Suppressor macrophage treated with lipopolysaccharide for 4 hours (primary cell): ENCODE measurements around the gene CREB3.

Experiments
- DNase-seq: peaks from one replicate; pipeline ENCODE4 v3.0.0-alpha.2; 2020

Gene CREB3

DNA sequence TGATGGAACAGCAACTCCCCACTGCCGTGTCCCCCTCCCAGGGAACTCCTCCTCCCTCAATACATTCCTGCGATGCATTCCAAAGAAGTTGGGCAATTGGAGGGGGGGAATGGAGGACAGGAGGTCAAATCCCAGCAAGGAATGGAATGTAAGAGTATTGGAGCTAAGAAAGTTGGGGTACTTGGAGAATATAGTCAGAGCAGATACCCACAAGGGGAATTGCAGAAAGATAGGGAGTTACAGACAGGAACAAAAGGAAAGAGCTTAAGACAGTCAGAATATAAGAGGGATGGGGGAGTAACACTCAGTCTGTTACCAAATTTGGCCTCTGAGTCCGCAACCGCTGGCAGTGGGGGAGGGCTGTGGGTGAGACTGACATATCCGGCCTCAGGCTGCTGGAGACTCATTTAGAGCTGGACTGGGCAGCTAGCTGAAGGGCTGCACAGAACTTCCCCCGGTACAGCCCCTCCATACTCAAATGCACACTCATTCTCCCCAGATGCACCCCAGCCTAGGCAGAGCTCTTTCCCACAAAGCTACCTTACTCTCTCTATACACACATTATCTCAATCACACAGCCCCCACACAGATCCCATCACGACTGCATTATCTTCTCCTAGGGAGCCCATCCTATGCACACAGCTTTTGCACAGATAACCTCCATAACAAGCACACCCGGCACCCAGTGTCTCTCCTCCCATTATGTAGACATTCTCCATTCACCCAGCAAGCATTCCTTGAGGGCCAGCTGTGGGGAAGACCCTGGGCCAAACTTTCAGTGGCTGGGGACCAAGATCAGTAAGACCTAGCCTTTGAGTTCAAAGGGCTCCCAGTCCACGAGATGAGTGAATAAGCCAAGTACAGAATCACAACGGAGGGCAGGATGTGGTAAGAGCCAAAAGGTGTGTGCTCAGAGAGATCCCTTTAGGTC lies 4.2 kb upstream of the CREB3 start:
- DNase-seq, result peak; percentile 81

DNA sequence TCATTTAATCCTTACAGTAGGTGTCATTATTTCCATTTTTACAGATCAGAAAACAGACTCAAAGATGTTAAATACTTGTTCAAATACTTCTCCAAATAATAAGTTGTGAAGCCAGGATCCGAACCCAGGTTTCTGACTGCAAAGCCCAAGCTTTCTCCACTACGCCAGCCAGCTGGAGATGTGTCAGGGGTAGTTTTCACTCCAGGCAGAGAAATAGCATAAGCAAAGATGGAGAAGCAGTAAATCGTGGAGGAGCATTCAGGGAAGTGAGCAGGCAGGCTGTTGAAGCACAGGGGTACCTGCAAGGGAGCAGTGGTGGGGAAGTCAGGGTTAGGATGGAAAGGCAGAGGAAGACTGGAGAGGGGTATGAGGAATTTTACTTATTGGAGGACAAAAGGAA lies 3.4 kb upstream of the CREB3 start:
- DNase-seq, result no peak

DNA sequence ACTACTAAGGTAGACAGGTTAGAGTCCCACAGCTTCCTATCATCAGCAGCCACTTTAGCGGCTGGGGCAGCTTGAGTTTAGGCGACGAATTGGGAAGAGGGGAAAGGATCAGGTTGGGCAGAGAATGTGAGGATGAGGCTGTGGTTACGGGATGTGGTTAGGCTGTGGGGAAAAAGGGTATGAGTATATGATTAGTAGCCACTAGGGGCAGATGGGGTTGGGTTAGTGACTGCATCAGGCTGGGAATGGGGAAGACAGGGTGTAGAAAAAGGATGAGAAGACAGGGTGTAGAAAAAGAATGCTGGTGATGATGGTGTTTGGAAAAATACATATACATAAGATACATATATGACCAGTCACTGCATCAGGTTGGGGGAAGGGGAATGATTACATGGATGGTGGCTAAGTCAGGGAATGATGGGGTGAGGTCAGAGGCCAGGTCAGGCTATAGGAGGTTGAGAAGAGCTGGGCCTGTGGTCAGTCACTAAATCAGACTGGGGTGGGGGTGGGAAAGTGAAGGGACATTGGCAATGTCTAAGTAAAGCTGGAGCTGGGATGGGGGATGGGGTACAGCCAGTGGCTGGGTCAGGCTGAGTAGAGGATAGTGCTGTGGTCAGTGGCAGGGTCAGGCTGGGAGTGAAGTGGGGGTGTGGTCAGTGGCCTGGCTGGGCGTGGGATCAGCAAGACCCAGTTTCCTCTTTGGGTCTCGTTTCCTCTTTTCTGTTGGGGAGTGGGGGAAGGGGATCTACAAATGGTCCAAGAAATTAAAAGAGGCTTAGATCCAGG lies 2.6 kb upstream of the CREB3 start:
- DNase-seq, result peak; percentile 86

DNA sequence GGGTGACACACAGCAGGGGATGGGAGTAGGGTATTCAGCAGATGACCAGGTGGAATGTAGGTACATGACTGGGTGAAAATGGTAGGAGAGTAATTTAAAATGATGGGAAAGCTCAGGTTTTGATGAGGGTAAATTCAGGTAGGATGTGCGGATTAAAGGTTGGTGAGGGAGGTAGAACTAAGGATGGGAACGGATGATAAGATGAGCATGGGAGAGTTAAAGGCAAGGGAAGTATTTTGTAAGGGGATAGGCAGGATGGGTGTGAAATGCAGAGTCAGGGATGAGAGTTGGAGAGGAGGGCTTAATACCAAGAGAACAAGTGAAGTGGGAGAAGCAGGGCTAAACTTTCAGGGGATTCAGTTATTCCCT lies 2.0 kb upstream of the CREB3 start:
- no peak for DNase-seq

DNA sequence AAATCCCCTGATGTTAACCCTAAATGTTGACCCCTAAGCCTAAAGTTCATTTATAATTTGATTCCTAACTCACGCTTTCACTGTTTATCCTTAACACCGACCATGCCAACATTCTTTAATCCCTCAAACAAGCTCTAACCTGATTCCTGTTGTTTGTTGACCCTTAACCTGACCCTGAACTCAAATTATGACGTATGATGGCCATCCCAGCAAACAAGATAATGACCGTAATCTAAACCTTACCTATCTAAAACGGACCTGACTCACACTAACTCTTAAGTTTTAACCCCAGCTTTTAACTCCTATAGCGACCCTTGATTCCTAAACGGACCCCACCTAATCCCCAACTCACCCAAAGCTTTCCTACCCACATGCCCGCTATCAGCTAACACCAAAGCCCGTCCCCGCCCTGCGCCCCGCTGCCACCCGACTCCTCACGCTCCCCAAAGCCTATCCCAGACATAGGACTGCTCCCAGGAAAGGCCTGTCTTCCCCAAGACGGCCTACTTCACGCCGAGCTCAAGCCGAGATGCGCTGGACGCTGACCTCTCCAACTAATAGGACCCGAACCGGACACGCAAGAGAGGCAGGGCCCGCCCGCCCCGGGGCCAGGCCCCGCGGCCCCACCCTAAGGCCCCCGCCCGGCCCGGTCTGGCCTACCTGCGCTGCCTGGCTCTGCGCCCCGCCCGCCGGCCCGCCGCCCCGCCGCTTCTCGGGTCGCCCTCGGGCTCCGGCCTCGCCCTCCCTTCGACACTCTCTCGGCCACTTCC lies 866 bp upstream of the CREB3 start:
- no peak for DNase-seq

DNA sequence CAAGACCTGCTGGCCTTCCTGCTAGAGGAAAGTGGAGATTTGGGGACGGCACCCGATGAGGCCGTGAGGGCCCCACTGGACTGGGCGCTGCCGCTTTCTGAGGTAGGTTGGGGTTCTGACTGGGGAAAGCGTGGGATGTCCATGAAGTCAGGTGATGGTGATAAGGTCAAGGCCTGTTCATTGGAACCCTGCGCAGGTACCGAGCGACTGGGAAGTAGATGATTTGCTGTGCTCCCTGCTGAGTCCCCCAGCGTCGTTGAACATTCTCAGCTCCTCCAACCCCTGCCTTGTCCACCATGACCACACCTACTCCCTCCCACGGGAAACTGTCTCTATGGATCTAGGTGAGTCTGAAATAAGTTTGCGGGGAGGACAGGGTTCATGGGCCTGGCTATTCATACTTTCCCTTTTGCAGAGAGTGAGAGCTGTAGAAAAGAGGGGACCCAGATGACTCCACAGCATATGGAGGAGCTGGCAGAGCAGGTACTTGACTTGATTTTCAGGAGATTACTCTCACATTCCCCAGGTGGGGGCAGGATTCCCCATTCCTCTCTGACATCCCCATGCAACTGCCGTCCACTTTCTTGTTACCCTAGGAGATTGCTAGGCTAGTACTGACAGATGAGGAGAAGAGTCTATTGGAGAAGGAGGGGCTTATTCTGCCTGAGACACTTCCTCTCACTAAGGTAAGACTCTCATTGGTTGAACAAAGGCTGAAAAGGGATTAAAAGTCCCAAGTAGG lies 505 bp downstream of the CREB3 start:
- peak; percentile 47 for DNase-seq

DNA sequence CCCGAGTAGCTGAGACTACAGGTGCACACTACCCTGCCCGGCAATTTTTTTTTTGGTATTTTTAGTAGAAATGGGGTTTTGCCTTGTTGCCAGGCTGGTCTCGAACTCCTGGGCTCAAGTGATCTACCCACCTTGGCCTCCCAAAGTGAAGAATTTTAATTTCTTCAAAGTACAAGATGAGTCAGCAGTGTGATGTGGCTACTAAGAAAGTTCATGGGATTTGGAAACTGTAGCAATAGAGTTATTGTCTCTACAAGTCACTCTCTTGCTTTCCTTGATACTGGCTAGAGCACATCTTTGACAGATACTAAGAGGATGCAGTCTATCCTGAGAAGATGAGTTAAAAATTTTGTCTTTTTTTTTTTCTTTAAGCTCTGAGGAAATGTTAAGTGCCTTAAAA lies 1.6 kb downstream of the CREB3 start:
- no peak for DNase-seq

DNA sequence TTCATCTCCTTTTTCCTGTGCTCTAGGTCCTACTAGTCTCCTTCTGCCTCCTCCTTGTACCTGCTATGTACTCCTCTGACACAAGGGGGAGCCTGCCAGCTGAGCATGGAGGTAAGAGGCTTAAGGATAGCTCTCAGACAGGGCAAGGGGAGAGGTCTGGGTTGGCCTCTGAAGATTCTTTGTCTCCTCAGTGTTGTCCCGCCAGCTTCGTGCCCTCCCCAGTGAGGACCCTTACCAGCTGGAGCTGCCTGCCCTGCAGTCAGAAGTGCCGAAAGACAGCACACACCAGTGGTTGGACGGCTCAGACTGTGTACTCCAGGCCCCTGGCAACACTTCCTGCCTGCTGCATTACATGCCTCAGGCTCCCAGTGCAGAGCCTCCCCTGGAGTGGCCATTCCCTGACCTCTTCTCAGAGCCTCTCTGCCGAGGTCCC lies 3.8 kb downstream of the CREB3 start:
- DNase-seq, result peak; percentile 74

DNA sequence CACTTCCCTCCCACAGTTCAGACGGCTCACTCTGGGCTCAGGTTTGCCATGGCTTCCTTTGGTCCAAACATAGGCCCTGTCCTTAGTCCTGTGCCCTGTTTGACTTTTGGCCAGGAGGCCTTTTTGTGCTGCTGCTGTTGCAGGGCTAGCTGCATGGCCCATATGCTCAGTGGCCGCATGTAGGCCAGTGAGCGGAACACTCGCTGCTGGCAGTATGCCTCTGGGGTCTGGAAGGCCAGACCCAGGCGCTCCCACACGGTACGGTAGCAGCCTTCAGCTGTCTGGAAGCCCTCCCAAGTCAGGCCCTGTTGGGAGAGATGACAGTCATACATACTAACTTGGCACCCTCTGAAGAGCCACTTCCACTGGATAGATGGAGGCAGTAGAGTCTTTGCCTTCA lies 4.7 kb downstream of the CREB3 start:
- DNase-seq, result no peak

DNA sequence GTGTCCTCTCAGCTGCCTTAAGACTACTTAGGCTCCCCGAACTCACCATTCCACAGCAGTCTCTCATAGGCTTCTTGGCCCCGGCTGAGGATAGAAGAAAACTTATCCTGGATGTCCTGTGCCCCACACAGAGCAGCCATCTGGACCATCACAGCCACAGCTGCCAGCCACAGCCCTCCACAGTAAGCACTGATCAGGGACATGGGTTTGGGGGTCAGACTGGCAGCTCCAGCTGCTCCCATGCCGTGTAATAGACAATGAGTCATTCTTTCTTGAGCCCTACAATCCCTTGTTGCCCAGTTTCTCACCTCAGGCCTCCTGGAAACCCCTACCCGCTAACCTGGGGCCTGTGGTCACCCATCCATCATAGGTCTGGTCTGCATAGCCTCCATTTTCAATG lies 5.7 kb downstream of the CREB3 start:
- DNase-seq, result no peak

DNA sequence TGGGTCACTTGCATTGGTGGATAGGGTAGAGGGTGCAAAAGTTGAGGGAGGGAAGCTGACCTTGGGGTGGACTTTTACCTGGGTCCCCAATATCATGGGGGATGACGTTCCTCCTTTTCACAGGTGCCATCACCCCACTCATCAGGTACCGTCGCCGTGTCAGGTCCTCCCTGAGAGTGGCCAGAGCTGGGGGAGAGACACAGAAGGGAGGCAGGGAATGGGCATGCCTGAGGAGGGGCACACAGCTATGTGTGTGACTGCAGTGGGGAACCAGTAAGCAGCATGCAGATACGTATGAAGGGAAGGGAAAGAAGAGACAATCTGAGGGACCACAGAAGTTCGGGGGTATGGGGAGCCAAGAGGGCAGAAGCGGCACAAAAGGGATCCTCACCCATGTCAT lies 6.5 kb downstream of the CREB3 start:
- no peak for DNase-seq

DNA sequence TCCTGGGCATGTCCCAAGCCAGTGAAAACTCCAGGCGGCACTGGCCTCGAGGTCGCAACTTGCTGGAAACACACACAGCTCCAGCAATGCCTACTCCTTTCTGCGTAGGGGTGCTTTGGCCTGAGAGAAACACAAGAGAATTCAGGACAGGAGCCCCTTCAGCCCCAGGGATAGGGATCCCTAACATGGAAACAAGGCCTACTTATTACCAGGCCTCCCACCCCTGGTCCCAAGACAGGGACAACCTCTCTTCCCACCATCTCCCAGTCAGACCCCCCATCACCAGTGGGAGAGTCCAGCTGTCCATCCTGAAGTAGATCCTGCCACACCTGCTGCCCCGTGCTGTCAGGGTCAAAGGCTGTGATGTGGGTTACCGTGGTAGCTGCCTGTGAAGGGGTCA lies 7.8 kb downstream of the CREB3 start:
- DNase-seq, result no peak

DNA sequence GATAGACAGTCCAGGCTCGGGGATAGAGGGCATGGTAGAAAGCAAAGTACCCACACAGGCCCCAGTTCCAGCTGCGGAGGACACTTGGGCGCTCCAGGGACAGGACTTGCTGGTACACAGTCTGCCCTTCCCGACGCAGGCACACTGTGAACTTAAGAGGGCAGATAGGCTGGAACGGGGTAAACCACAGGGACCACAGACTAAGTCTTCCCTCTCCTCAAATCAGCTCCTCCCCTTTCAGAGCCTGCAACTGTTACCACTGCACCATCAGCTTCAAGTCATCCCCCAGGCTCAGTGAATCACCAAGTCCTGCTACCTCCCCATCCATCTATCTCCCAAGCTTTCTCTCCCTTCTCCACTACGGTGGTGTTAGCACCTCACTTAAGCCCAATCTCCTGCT lies 9.3 kb downstream of the CREB3 start:
- DNase-seq, result no peak

DNA sequence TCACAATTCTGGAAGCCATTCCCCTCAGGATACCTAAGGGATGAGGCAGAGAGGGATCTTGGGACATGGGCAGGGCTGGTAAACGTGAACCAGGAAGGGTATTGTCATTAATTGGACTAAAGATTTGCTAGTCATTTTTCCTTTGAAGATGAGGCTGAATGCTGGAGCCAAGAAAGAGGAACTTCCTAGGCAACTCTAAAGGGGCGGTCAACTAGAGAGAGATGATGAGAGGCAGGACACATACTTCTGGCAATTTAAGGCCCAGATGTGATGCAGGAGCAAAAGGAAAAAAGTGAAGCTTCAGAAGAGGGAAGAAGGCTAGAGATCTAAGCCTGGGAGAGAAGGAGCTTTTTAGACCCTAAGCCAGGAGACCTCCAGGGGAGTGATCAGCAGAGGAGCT lies 11.0 kb downstream of the CREB3 start:
- no peak for DNase-seq

DNA sequence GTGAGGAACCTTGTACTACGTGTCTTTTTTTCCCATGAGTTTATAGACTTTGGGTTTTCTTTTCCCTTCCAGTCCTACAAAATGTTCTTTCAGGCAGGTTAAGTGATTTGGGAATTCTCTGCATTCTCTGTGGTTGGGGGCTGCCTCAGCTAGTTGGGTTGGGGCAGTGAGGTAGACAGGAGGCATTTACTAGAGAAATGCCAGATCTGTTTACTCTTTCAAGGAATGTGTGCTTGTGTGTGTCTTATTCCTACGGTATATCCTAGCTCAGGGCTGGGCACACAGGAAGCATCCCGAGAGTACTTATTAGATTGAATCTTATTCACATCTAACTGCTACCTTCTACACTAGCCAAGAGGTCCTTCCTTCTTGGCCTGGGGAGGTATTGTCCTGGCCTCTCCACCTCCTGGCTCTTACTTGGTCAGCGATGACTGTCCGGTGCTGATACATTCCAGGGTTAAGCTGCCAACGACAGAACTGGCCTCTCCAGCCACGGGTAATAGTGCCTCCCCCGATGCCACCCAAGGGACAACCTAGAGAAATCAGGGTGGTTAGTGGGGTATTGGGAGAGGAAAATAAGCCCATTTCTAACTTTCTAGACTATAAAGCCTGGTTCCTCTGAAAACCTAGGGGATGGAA lies 11.5 kb downstream of the CREB3 start:
- DNase-seq, result no peak

DNA sequence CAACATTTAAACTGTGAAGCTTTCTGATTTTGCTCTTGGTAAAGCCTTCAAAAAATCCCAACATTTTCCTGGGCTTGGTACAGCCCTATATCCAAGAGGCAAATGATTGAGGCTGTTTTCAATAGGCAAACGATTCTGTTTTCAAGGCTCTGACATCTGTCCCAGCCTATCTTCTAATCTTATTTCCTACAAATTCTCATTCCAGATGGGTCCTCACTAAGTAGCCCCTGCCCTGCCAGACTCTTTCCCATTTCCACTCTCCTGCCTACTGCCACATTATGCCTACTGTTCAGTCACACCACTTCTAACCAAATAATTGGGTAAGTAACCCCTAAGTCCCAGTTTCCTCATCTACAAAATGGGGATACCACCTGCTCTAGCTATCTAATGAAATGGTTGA lies 13.1 kb downstream of the CREB3 start:
- no peak for DNase-seq

DNA sequence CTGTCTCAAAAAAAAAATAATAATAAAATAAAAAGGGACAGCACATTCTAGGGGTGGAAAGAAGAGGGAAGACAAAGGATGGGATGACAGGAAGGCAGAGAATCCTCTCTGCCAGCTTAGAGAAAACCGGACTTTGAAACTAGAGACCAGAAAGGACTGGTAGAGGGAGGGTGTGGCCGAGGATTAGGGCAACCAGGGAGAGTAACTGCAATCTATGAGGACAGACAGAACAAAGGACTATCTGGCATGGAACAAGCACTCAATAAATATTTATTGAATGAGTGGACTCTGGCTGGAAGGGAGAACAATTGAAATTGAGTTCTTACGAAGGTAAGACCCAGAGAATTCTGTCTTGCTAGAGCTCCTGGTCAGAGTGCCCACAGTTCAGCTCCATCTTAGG lies 14.1 kb downstream of the CREB3 start:
- DNase-seq, result no peak

DNA sequence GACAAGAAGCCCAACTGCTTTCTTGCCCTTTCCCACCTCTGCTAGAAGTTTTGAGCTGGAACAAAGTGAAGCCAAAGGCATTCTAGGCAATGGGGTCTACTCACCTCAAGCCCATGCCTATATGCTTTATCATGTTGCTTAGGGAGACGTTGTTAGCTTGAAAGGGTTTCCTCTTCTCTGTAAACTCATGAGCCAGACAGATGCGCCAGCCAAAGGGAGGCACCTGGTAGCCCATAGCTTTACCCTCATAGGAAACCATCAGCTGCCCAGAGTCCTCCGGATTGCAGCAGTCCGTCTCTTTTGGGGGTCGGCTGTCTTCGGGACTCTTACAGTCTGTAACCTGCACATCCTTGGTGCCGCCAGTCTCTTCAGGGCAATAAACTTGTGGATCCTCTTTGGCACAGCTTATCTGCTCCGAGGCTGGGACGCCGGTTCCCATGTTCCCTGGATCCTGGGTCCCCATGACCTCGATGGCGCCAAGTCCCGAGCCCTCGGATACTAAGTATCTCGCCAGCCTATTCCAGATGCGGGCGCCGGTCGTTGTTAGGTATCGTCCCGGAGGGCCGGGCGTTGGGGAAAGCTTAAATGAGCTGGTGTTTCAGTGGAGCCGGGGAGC lies 15.9 kb downstream of the CREB3 start:
- DNase-seq, result no peak

DNA sequence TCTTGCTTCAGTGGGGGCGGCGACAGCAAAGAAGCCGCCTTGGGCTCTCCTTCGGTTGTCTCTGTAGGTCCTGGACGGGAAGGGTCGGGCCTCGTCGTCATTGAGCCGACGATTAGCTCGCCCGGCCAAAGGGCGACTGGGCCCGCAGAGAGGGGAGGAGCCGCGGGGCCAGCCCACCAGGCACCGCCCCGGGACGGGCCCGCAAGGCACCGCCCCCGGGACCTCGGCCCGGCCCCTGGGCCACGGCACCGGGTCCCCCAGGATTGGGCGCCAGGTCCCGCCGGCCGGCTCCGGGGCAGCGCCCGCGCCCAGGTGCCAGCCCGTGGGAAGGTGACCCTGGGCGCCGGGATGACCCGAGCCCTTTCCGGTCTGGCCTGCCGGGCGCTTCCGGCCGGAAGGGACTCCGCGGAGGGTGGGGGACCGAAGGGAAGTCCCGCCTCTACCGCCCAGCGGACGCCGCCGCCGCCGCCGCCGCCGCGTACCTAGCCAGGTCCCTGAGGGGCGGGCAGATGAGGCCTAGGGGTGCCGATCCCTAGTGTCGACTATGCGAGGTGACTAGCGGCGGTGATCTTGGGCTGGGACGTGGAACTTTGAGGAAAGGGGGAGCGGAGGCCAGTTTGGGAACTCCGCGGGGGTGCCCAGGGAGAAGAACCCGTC lies 16.5 kb downstream of the CREB3 start, which contains the start of the genes GBA2 and RGP1:
Gene GBA2, minus strand, starts transcription at position 371 of the 657 bp plus-strand sequence. CDS start 524 bp downstream, outside the sequence.
Gene RGP1, plus strand, starts transcription at position 430 of the 657 bp plus-strand sequence. CDS start 469 bp downstream, outside the sequence.
- peak; percentile 83 for DNase-seq

DNA sequence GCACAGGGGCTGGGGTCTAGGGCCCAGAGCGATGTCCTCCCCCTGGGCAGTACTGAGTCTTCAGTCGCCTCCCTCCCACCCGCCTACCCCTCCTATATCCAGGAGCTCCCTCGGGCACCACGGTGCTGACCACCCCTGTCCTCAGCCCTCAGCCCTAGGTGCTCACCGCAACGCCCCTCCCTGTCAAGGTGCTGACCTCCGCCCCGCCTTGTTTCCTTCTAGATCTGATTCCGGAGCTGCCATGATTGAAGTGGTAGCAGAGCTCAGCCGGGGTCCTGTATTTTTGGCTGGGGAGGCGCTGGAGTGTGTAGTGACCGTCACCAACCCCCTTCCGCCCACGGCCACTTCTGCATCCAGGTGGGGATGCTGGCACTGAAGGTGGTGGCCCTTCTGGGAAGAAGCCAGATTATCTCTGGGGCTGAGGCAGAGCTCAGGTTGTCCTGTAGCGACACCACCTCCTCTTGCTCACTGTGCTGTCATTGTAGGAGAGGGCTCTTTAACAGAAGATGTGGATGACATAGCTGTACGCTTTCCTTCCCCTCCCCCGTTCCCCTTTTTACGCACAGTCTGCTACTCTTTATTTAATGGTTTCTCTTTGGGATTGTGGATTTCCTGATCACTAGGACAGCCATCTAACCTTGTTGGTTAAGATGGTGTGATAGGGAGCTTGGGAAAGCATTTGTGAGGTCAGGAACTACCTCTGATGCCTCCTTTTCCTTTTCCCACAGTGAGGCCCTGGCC lies 17.2 kb downstream of the CREB3 start:
- DNase-seq, result no peak
